ENCODE results near the gene MATN1.

MATN1 gene

GRCh38 chr1:30716646-30717045 lies 6.7 kb downstream of the MATN1 start:
- H3K4me3 Mint-ChIP-seq: no peak overlapping the region
- peaks cover 16% of the 10 kb centered on the region for H3K4me1 Mint-ChIP-seq
- DNase-seq (ENCODE audit: low spot score in 2 of 2) (no peak), ATAC-seq (ENCODE audit: low read depth) (no peak)
- H3K27me3 Mint-ChIP-seq: peaks cover 7% of the 10 kb centered on the region
- no peaks in the 10 kb centered on the region for H3K36me3 Mint-ChIP-seq
- H3K9me3 Mint-ChIP-seq: no peaks in the 10 kb centered on the region
- no peak overlapping the region for H3K27ac Mint-ChIP-seq

DNA sequence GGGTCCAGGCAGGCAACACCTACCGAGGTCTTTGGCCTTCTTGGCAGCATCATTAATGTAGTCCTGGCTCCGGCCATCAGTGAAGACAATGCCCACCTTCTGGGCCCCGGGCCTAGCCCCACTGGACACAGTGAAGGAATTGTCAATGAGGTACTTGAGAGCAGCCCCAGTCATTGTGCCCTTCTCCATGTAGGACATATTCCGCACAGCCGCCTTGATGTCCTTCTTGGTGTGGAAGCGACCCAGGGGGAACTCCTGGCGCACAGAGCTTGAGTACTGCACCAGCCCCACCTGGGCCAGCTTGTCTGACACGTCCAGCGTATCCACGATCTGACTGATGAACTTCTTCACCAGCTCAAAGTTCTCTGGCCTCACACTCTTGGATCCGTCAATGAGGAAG lies 7.5 kb downstream of the MATN1 start:
- H3K9me3 Mint-ChIP-seq: no peaks in the 10 kb centered on the region
- peaks cover 16% of the 10 kb centered on the region for H3K4me1 Mint-ChIP-seq
- ATAC-seq (ENCODE audit: low read depth) (no peak), DNase-seq (ENCODE audit: low spot score in 2 of 2) (no peak)
- H3K36me3 Mint-ChIP-seq: no peaks in the 10 kb centered on the region
- H3K4me3 Mint-ChIP-seq: no peak overlapping the region
- H3K27ac Mint-ChIP-seq: no peak overlapping the region
- peaks cover 8% of the 10 kb centered on the region for H3K27me3 Mint-ChIP-seq

DNA sequence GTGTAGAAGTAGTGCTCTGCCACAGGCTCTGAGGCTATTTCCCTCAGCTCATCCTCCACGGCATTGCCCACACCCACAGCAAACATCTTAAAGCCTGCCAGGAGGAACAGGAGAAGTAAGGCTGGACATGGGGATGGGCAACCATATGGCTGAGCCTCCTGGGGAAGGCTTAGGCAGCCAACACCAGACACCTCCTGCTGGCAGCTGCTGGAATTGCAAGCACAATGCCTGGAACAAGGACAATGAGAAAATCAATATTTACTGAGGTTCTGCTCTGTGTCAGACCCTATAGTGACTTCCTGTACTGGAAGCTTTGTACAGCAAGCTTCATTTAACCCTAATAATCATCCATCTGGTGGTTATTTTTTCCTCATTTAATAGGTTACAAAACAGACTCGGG lies 8.2 kb downstream of the MATN1 start:
- H3K4me1 Mint-ChIP-seq: peaks cover 14% of the 10 kb centered on the region
- peaks cover 8% of the 10 kb centered on the region for H3K27me3 Mint-ChIP-seq
- ATAC-seq (ENCODE audit: low read depth) (no peak), DNase-seq (ENCODE audit: low spot score in 2 of 2) (no peak)
- no peak overlapping the region for H3K27ac Mint-ChIP-seq
- no peaks in the 10 kb centered on the region for H3K9me3 Mint-ChIP-seq
- no peak overlapping the region for H3K4me3 Mint-ChIP-seq
- H3K36me3 Mint-ChIP-seq: no peaks in the 10 kb centered on the region

GRCh38 chr1:30714536-30715090 lies 8.8 kb downstream of the MATN1 start:
- DNase-seq (ENCODE audit: low spot score in 2 of 2) (no peak), ATAC-seq (ENCODE audit: low read depth) (no peak)
- H3K36me3 Mint-ChIP-seq: no peaks in the 10 kb centered on the region
- no peak overlapping the region for H3K27ac Mint-ChIP-seq
- H3K4me3 Mint-ChIP-seq: no peak overlapping the region
- no peaks in the 10 kb centered on the region for H3K9me3 Mint-ChIP-seq
- H3K27me3 Mint-ChIP-seq: peaks cover 12% of the 10 kb centered on the region
- H3K4me1 Mint-ChIP-seq: peaks cover 10% of the 10 kb centered on the region

GRCh38 chr1:30714025-30714424 lies 9.4 kb downstream of the MATN1 start:
- DNase-seq (ENCODE audit: low spot score in 2 of 2): no peak
- no peak for ATAC-seq (ENCODE audit: low read depth)
- Mint-ChIP-seq H3K4me1 (peaks cover 6% of the 10 kb centered on the region), H3K27me3 (peaks cover 16% of the 10 kb centered on the region), H3K36me3 (no peaks in the 10 kb centered on the region), H3K4me3 (no peak overlapping the region), H3K27ac (no peak overlapping the region), H3K9me3 (no peaks in the 10 kb centered on the region)

DNA sequence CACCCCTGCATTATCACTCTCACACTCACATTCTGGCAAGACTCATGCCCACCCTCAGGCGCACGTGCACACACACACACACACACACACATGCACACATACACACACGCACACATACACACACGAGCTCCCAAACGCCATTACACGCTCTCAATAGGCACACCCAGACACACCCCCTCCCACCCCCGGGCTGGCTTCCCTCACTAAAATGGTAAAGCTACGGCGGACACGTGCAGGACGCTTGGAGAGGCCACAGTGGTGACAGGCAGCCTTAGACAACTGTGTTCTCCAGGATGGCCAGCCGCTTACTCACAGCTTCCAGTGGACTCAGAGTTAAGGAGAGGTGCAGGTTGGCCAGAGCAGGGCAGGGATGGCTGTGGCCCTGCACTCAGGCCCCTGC lies 10.1 kb downstream of the MATN1 start:
- H3K4me1 Mint-ChIP-seq: peaks cover 6% of the 10 kb centered on the region
- H3K36me3 Mint-ChIP-seq: no peaks in the 10 kb centered on the region
- no peak overlapping the region for H3K27ac Mint-ChIP-seq
- ATAC-seq (ENCODE audit: low read depth) (no peak), DNase-seq (ENCODE audit: low spot score in 2 of 2) (no peak)
- H3K27me3 Mint-ChIP-seq: peaks cover 22% of the 10 kb centered on the region
- H3K4me3 Mint-ChIP-seq: no peak overlapping the region
- H3K9me3 Mint-ChIP-seq: no peaks in the 10 kb centered on the region

- H3K4me1 Mint-ChIP-seq: peaks cover 5% of the 10 kb centered on the region
- H3K27me3 Mint-ChIP-seq: peaks cover 24% of the 10 kb centered on the region
- ATAC-seq (ENCODE audit: low read depth): no peak
- no peak overlapping the region for H3K27ac Mint-ChIP-seq
- no peak for DNase-seq (ENCODE audit: low spot score in 2 of 2)
- no peaks in the 10 kb centered on the region for H3K9me3 Mint-ChIP-seq
- H3K4me3 Mint-ChIP-seq: no peak overlapping the region
- no peaks in the 10 kb centered on the region for H3K36me3 Mint-ChIP-seq
Observed at GRCh38 chr1:30712583-30712982, 10.8 kb downstream of the MATN1 start.

GRCh38 chr1:30710407-30710806 lies 13.0 kb downstream of the MATN1 start:
- DNase-seq (ENCODE audit: low spot score in 2 of 2) (no peak), ATAC-seq (ENCODE audit: low read depth) (no peak)
- no peaks in the 10 kb centered on the region for H3K9me3 Mint-ChIP-seq

DNA sequence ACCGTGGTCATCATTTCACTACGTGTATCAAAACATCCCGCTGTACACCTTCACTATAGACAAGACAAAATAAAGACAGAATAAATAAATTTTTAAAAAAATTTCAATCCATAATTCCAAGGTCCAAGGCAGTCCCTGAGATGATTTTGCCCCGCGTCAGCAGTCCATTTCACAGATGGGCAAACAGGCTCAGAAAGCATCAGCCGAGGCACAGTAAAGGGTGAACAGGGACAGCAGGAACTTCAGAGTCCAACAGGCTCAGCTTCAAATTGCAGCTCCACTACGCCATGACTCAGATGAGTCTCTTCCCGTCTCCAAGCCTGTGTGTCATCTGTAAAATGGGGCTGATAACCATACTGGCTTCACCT lies 15.0 kb downstream of the MATN1 start:
- H3K4me3 Mint-ChIP-seq: no peak overlapping the region
- H3K36me3 Mint-ChIP-seq: no peaks in the 10 kb centered on the region
- DNase-seq (ENCODE audit: low spot score in 2 of 2): no peak
- peaks cover 31% of the 10 kb centered on the region for H3K27me3 Mint-ChIP-seq
- H3K4me1 Mint-ChIP-seq: peaks cover 3% of the 10 kb centered on the region
- ATAC-seq (ENCODE audit: low read depth): no peak
- H3K9me3 Mint-ChIP-seq: no peaks in the 10 kb centered on the region
- no peak overlapping the region for H3K27ac Mint-ChIP-seq

More at GRCh38 chr1:30710407-30710806, 13.0 kb downstream of the MATN1 start:
- H3K4me3 Mint-ChIP-seq: no peak overlapping the region
- H3K27ac Mint-ChIP-seq: no peak overlapping the region
- H3K27me3 Mint-ChIP-seq: peaks cover 31% of the 10 kb centered on the region
- H3K36me3 Mint-ChIP-seq: no peaks in the 10 kb centered on the region
- H3K4me1 Mint-ChIP-seq: peaks cover 3% of the 10 kb centered on the region

- ATAC-seq (ENCODE audit: low read depth) (peak; percentile 87), DNase-seq (ENCODE audit: low spot score in 2 of 2) (peak; percentile 52 to 56)
- Mint-ChIP-seq H3K4me3 (no peak overlapping the region), H3K9me3 (no peaks in the 10 kb centered on the region), H3K27ac (no peak overlapping the region), H3K36me3 (no peaks in the 10 kb centered on the region), H3K4me1 (peaks cover 3% of the 10 kb centered on the region), H3K27me3 (peaks cover 28% of the 10 kb centered on the region)
Observed at GRCh38 chr1:30707412-30708360, 15.7 kb downstream of the MATN1 start.

DNA sequence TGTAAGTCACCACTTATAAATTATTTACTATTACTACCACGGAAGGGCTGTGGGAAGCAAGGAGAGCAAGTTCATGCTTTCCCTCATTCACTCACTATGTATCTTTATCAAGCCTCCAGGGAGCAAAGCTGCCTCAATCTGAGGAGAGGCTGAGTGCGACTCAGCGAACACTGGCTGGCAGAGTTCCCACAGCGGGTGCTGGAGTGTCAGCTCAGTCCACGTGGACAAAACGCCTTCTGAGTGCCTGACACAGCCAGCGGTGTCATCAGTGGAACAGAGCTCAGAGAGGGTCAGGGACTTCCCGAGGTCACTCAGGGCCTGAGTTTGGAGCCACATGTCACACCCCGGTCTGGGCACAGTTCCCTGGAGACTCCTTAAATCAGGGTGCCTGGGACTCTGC lies 16.9 kb downstream of the MATN1 start:
- Mint-ChIP-seq H3K4me1 (peaks cover 3% of the 10 kb centered on the region), H3K4me3 (no peak overlapping the region), H3K27me3 (peaks cover 23% of the 10 kb centered on the region), H3K9me3 (no peaks in the 10 kb centered on the region), H3K36me3 (no peaks in the 10 kb centered on the region), H3K27ac (no peak overlapping the region)
- no peak for ATAC-seq (ENCODE audit: low read depth)
- no peak for DNase-seq (ENCODE audit: low spot score in 2 of 2)

- Mint-ChIP-seq H3K36me3 (no peaks in the 10 kb centered on the region), H3K4me3 (no peak overlapping the region), H3K9me3 (no peaks in the 10 kb centered on the region), H3K27me3 (peaks cover 23% of the 10 kb centered on the region), H3K27ac (no peak overlapping the region), H3K4me1 (peaks cover 3% of the 10 kb centered on the region)
- DNase-seq (ENCODE audit: low spot score in 2 of 2) (no peak), ATAC-seq (ENCODE audit: low read depth) (no peak)
Observed at GRCh38 chr1:30705698-30706097, 17.7 kb downstream of the MATN1 start.

DNA sequence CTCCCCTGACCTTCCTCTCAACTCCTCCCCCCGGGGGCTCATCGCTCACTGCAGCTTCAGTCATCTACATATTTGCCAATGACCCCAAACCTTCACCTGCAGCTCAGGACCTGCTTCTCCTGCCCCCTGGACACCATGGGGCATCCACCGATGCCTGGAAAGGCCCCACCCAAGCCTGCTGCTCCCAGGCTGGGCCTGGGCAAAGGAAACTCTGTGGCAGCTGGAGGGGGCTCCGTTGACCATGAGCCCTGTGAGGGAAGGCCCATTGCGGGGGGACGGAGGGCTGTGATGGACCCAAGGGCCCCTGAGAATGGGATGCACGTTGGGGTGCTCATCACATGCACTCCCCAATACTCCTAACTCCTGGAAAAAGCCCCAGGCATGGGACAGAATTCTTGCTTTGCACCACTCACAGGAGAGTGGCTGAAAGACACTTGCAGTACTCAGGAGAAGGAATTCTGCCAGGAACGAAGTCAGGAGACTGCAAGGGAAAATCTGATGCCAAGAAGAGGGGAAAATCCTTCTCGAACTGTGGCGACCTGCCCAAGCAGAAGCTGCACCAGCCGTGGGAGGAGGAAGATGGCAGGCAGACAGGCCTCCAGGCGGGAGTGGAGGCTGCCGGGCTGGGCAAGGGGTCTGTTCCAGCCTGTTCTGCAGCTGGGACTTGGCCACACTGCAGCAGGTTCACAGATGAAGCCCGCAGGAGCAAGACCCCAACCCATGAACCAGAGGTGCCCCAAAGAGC lies 18.4 kb downstream of the MATN1 start:
- Mint-ChIP-seq H3K9me3 (no peaks in the 10 kb centered on the region), H3K4me1 (peaks cover 3% of the 10 kb centered on the region), H3K4me3 (no peak overlapping the region), H3K27me3 (peaks cover 20% of the 10 kb centered on the region), H3K36me3 (no peaks in the 10 kb centered on the region), H3K27ac (no peak overlapping the region)
- no peak for ATAC-seq (ENCODE audit: low read depth)
- no peak for DNase-seq (ENCODE audit: low spot score in 2 of 2)

- DNase-seq (ENCODE audit: low spot score in 2 of 2) (no peak), ATAC-seq (ENCODE audit: low read depth) (no peak)
- H3K27me3 Mint-ChIP-seq: peaks cover 16% of the 10 kb centered on the region
- H3K4me3 Mint-ChIP-seq: no peak overlapping the region
- no peak overlapping the region for H3K27ac Mint-ChIP-seq
- no peaks in the 10 kb centered on the region for H3K9me3 Mint-ChIP-seq
- H3K4me1 Mint-ChIP-seq: peaks cover 3% of the 10 kb centered on the region
- no peaks in the 10 kb centered on the region for H3K36me3 Mint-ChIP-seq
Observed at GRCh38 chr1:30704271-30704670, 19.1 kb downstream of the MATN1 start.
